ENCODE results near the gene PRSS21.
A peak's percentile ranks its signal among the peaks of the same experiment; 100 is the strongest.

Gene PRSS21

GRCh38 chr16:2779151-2779920 is 37.7 kb upstream of the PRSS21 start:
- Histone ChIP-seq H3K27ac (ENCODE audit: extremely low read depth, low read depth, low read length) (no peak overlapping the region), H3K36me3 (ENCODE audit: control insufficient read depth in 2 of 2, insufficient read depth in 1 of 2, low read length in 2 of 2) (peaks cover 0 to 18% of the 10 kb centered on the region in 2 experiments; a peak in 1 of 3 replicates), H3K4me1 (ENCODE audit: control insufficient read depth, insufficient read depth, low read length) (peaks cover 2% of the 10 kb centered on the region; the same call in 1 of the 2 replicates), H3K9me3 (ENCODE audit: control insufficient read depth, insufficient read depth, low read depth, low read length) (no peaks in the 10 kb centered on the region), H3K4me3 (ENCODE audit: low read depth, low read length) (no peak overlapping the region)
- ChIA-PET CTCF (interaction anchor here (0.5 to 2.3 kb wide), 4 partner anchors 25 to 679 kb away, joined by 3 to 11 read pairs (median 4); no protein-coding TSS in a partner anchor), POLR2A (interaction anchor here (1.0 to 4.2 kb wide), 6 partner anchors 26 to 184 kb away, joined by 3 to 22 read pairs (median 4); partner anchors contain the start of genes FLYWCH1, KREMEN2 and SRRM2)
- TF ChIP-seq ZNF473 (tag by site-specific recombination; IDR thresholded peaks at IDR 0.05) (no peak), CTCF (tag by site-specific recombination; IDR thresholded peaks at IDR 0.05) (0 out of 2 replicates have a peak, but pooled peaks have one; percentile 23), ZIC2 (tag by site-specific recombination; IDR thresholded peaks at IDR 0.05) (0 out of 2 replicates have a peak, but pooled peaks have one; percentile 12)

- ChIA-PET CTCF (interaction anchor here (1.2 to 1.7 kb wide), 2 partner anchors 92 to 147 kb away, joined by 3 to 4 read pairs; no protein-coding TSS in a partner anchor), POLR2A (no interaction called here)
- H3K4me3 ChIP-seq (ENCODE audit: low read depth, low read length) = no peak overlapping the region
- no peaks in the 10 kb centered on the region for H3K9me3 ChIP-seq (ENCODE audit: control insufficient read depth, insufficient read depth, low read depth, low read length)
- TF ChIP-seq MYNN (tag by site-specific recombination; IDR thresholded peaks at IDR 0.05; ENCODE audit: borderline replicate concordance) (no peak), ZNF350 (tag by site-specific recombination; IDR thresholded peaks at IDR 0.05) (no peak), KLF17 (tag by site-specific recombination; IDR thresholded peaks at IDR 0.05) (peak; percentile 43; the same call in 1 of the 2 replicates), ZNF664 (tag by site-specific recombination; IDR thresholded peaks at IDR 0.05) (no peak), ZNF416 (tag by site-specific recombination; IDR thresholded peaks at IDR 0.05) (no peak), PBX3 (CRISPR knock-in tag; IDR thresholded peaks at IDR 0.05) (no peak), ZBTB17 (tag by site-specific recombination; IDR thresholded peaks at IDR 0.05) (no peak), KLF1 (tag by site-specific recombination; IDR thresholded peaks at IDR 0.05) (peak; percentile 87), IKZF3 (tag by site-specific recombination; IDR thresholded peaks at IDR 0.05) (no peak), KLF8 (tag by site-specific recombination; IDR thresholded peaks at IDR 0.05) (no peak), ZNF214 (tag by site-specific recombination; IDR thresholded peaks at IDR 0.05; ENCODE audit: borderline replicate concordance) (no peak), SCRT2 (tag by site-specific recombination; IDR thresholded peaks at IDR 0.05) (peak; percentile 82), EGR2 (tag by site-specific recombination; IDR thresholded peaks at IDR 0.05; ENCODE audit: low read depth) (no peak), ZNF600 (tag by site-specific recombination; IDR thresholded peaks at IDR 0.05) (peak; percentile 47; the same call in 1 of the 2 replicates), ZFP41 (tag by site-specific recombination; IDR thresholded peaks at IDR 0.05; ENCODE audit: borderline replicate concordance) (no peak), ELK4 (IDR thresholded peaks at IDR 0.05; ENCODE audit: borderline replicate concordance, low read depth, low read length) (no peak), SCRT1 (tag by site-specific recombination; IDR thresholded peaks at IDR 0.05; ENCODE audit: borderline replicate concordance) (peak; percentile 75; the same call in 1 of the 2 replicates)
- H3K27ac ChIP-seq (ENCODE audit: extremely low read depth, low read depth, low read length) = no peak overlapping the region
- peaks cover 0 to 9% of the 10 kb centered on the region in 2 experiments; a peak in 1 of 3 replicates for H3K36me3 ChIP-seq (ENCODE audit: control insufficient read depth in 2 of 2, insufficient read depth in 1 of 2, low read length in 2 of 2)
- H3K4me1 ChIP-seq (ENCODE audit: control insufficient read depth, insufficient read depth, low read length) = peaks cover 2% of the 10 kb centered on the region; the same call in 1 of the 2 replicates
Measured at GRCh38 chr16:2779978-2780898, 36.8 kb upstream of the PRSS21 start.
